Osteoblast (primary cell): ENCODE measurements around the gene KRTAP10-1. TPM values are rescaled to one million over a fixed set of nuclear protein-coding genes. Genes with fewer than 3 reads are reported as not detected.

Experiments
- DNase-seq: peaks from one replicate; pipeline ENCODE4 v3.0.0; 2011; ENCODE audit warnings: low spot score, mixed read lengths; ENCODE audit not compliant: insufficient read length; ENCODE audit errors: missing footprints
- H2AFZ ChIP-seq: 2 replicates; pipeline ENCODE4 v1.6.0; 2011; ENCODE audit warnings: mild to moderate bottlenecking, low read length
- H3K27ac ChIP-seq: 2 replicates; pipeline ENCODE4 v1.5.1; 2011; ENCODE audit warnings: mild to moderate bottlenecking, low read depth, low read length, moderate library complexity
- H3K27me3 ChIP-seq: 2 replicates; pipeline ENCODE4 v1.6.0; 2012; ENCODE audit warnings: mild to moderate bottlenecking, control low read depth, inconsistent platforms, low read length, moderate library complexity; ENCODE audit not compliant: insufficient read depth
- H3K36me3 ChIP-seq: 2 replicates; pipeline ENCODE4 v1.5.1; 2011; ENCODE audit warnings: mild to moderate bottlenecking, low read length, control low read depth, moderate library complexity; ENCODE audit not compliant: insufficient read depth
- H3K4me1 ChIP-seq: 2 replicates; pipeline ENCODE4 v1.5.1; 2011; ENCODE audit warnings: mild to moderate bottlenecking, low read length, control low read depth, moderate library complexity; ENCODE audit not compliant: insufficient read depth
- H3K4me2 ChIP-seq: 2 replicates; pipeline ENCODE4 v1.6.0; 2011; ENCODE audit warnings: mild to moderate bottlenecking, low read length; ENCODE audit not compliant: insufficient read depth
- H3K4me3 ChIP-seq: fragments of 200-600 bp; sonication (generic); 3 replicates; pipeline ENCODE4 v1.5.1; 2012; ENCODE audit warnings: mild to moderate bottlenecking, low read length, inconsistent platforms; ENCODE audit not compliant: insufficient read depth
- H3K79me2 ChIP-seq: 2 replicates; pipeline ENCODE4 v1.6.0; 2012; ENCODE audit warnings: mild to moderate bottlenecking, low read length, control low read depth, inconsistent platforms; ENCODE audit not compliant: insufficient read depth
- H3K9me3 ChIP-seq: 2 replicates; pipeline ENCODE4 v1.5.1; 2011; ENCODE audit warnings: low read depth, low read length, control low read depth
- H4K20me1 ChIP-seq: 2 replicates; pipeline ENCODE4 v1.6.0; 2012; ENCODE audit warnings: mild to moderate bottlenecking, low read length, control low read depth; ENCODE audit not compliant: insufficient read depth
- total RNA-seq: library from RNA; depleted of rRNA; stranded (reverse); fragments of >200 nt; gene quantifications from 2 replicates; pipeline ENCODE4 v1.2.3, GENCODE V29; 2012
- TF ChIP-seq, protein P1 (sequence below): IDR thresholded peaks from 2 replicates; pipeline ENCODE4 v1.5.1; 2011; ENCODE audit warnings: mild to moderate bottlenecking, low read depth, low read length, moderate library complexity; ENCODE audit errors: extremely low read depth

KRTAP10-1 gene
- total RNA-seq, 1 donor = not detected

DNA sequence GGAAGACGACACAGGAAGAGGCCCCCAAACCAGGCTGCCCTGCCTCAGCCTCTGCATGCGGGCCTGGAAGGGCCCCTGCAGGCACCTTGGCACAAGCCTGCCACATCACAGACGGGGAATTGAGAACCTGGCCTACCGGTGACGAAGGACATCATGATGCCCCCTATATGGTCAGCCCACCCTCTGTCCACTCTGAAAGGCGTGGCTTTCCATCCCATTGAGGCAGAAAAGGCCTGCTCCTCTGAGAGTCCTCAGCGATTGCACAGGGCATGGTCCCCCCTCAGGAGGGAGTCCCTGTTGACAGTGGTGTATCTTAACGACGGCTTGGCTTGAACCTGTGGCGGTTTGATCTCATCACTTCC is 11.4 kb downstream of the KRTAP10-1 start:
- TF ChIP-seq, protein P1, sequence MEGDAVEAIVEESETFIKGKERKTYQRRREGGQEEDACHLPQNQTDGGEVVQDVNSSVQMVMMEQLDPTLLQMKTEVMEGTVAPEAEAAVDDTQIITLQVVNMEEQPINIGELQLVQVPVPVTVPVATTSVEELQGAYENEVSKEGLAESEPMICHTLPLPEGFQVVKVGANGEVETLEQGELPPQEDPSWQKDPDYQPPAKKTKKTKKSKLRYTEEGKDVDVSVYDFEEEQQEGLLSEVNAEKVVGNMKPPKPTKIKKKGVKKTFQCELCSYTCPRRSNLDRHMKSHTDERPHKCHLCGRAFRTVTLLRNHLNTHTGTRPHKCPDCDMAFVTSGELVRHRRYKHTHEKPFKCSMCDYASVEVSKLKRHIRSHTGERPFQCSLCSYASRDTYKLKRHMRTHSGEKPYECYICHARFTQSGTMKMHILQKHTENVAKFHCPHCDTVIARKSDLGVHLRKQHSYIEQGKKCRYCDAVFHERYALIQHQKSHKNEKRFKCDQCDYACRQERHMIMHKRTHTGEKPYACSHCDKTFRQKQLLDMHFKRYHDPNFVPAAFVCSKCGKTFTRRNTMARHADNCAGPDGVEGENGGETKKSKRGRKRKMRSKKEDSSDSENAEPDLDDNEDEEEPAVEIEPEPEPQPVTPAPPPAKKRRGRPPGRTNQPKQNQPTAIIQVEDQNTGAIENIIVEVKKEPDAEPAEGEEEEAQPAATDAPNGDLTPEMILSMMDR = no peak
- no peaks in the 10 kb centered on the region for H3K4me1 ChIP-seq
- no peak overlapping the region for H3K4me2 ChIP-seq
- H3K27me3 ChIP-seq = no peaks in the 10 kb centered on the region
- no peaks in the 10 kb centered on the region for H3K79me2 ChIP-seq
- no peaks in the 10 kb centered on the region for H4K20me1 ChIP-seq
- no peak overlapping the region for H2AFZ ChIP-seq
- no peaks in the 10 kb centered on the region for H3K9me3 ChIP-seq
- no peak overlapping the region for H3K27ac ChIP-seq
- H3K36me3 ChIP-seq = no peaks in the 10 kb centered on the region
- H3K4me3 ChIP-seq = no peak overlapping the region
- peak; percentile 36 for DNase-seq

- Histone ChIP-seq H4K20me1 (no peaks in the 10 kb centered on the region), H3K27ac (no peak overlapping the region), H3K79me2 (no peaks in the 10 kb centered on the region), H3K4me2 (no peak overlapping the region), H3K27me3 (no peaks in the 10 kb centered on the region), H3K9me3 (no peaks in the 10 kb centered on the region), H2AFZ (no peak overlapping the region), H3K4me1 (no peaks in the 10 kb centered on the region), H3K4me3 (no peak overlapping the region), H3K36me3 (no peaks in the 10 kb centered on the region)
- peak; percentile 55 for DNase-seq
- TF ChIP-seq, protein P1 = no peak
Measured at GRCh38 chr21:44527983-44528633, 11.9 kb downstream of the KRTAP10-1 start.

- Histone ChIP-seq H3K4me1 (no peaks in the 10 kb centered on the region), H3K27me3 (no peaks in the 10 kb centered on the region), H3K79me2 (no peaks in the 10 kb centered on the region), H3K4me2 (no peak overlapping the region), H2AFZ (no peak overlapping the region), H3K36me3 (no peaks in the 10 kb centered on the region), H3K9me3 (no peaks in the 10 kb centered on the region), H4K20me1 (no peaks in the 10 kb centered on the region), H3K4me3 (no peak overlapping the region), H3K27ac (no peak overlapping the region)
- DNase-seq = peak; percentile 69
- TF ChIP-seq, protein P1 = no peak
Measured at GRCh38 chr21:44527156-44527982, 12.6 kb downstream of the KRTAP10-1 start.
